Fibroblast of peridontal ligament (primary cell): ENCODE measurements around the gene CCDC106.

Experiments
- DNase-seq: peaks from one replicate; pipeline ENCODE4 v3.0.0-alpha.2; 2010; ENCODE audit errors: extremely low read depth

CCDC106 gene

GRCh38 chr19:55650602-55651230, 2.7 kb downstream of the CCDC106 start:
- no peak for DNase-seq

- DNase-seq = no peak
These were observed 3.2 kb downstream of the CCDC106 start for GRCh38 chr19:55651236-55651635.

GRCh38 chr19:55652311-55653128, 4.5 kb downstream of the CCDC106 start:
- DNase-seq = no peak

GRCh38 chr19:55653651-55654322, 5.8 kb downstream of the CCDC106 start:
- DNase-seq = peak; percentile 99

GRCh38 chr19:55654323-55654867, 6.4 kb downstream of the CCDC106 start:
- peak; percentile 100 for DNase-seq

GRCh38 chr19:55654868-55655647, 7.0 kb downstream of the CCDC106 start, which contains the start of gene U2AF2:
TSS of gene U2AF2 (plus strand) at chr19:55655035. CDS start at chr19:55655105, 70 bp downstream.
- peak; percentile 61 for DNase-seq

GRCh38 chr19:55655648-55656040, 7.6 kb downstream of the CCDC106 start:
- no peak for DNase-seq

- no peak for DNase-seq
These were observed 8.5 kb downstream of the CCDC106 start for GRCh38 chr19:55656552-55656951.

GRCh38 chr19:55656988-55657747, 9.2 kb downstream of the CCDC106 start:
- no peak for DNase-seq

- no peak for DNase-seq
These were observed 10.9 kb downstream of the CCDC106 start for GRCh38 chr19:55658846-55659459.

- DNase-seq = no peak
These were observed 11.8 kb downstream of the CCDC106 start for GRCh38 chr19:55659822-55660221.

- DNase-seq = no peak
These were observed 12.4 kb downstream of the CCDC106 start for GRCh38 chr19:55660404-55660803.

- no peak for DNase-seq
These were observed 13.0 kb downstream of the CCDC106 start for GRCh38 chr19:55660991-55661390.

GRCh38 chr19:55661826-55662225, 13.8 kb downstream of the CCDC106 start:
- DNase-seq = no peak

- no peak for DNase-seq
These were observed 16.0 kb downstream of the CCDC106 start for GRCh38 chr19:55663846-55664536.

- DNase-seq = no peak
These were observed 18.5 kb downstream of the CCDC106 start for GRCh38 chr19:55666343-55667005.

- no peak for DNase-seq
These were observed 19.0 kb downstream of the CCDC106 start for GRCh38 chr19:55667006-55667381.

GRCh38 chr19:55667511-55667910, 19.5 kb downstream of the CCDC106 start:
- DNase-seq = no peak

GRCh38 chr19:55667958-55668357, 19.9 kb downstream of the CCDC106 start:
- no peak for DNase-seq
